OCI-M2 (cell line): ENCODE measurements around the gene ZDHHC20.

ENCODE experiments used
- DNase-seq: peaks from one replicate; lab custom pipeline; 2025; ENCODE audit not compliant: unreplicated experiment; lab: John Stamatoyannopoulos, UW

ZDHHC20 gene

GRCh38 chr13:21458813-21459701, at the start of gene ZDHHC20:
Gene ZDHHC20 (minus strand): TSS chr13:21459303. CDS start chr13:21459171, 132 bp downstream.
- DNase-seq = no peak

- DNase-seq = no peak
Observed at GRCh38 chr13:21504379-21504778, 45.3 kb upstream of the ZDHHC20 start.

- DNase-seq = no peak
Observed at GRCh38 chr13:21501686-21502085, 42.6 kb upstream of the ZDHHC20 start.

GRCh38 chr13:21486322-21486721, 27.2 kb upstream of the ZDHHC20 start:
- no peak for DNase-seq

- no peak for DNase-seq
Observed at GRCh38 chr13:21483748-21484147, 24.6 kb upstream of the ZDHHC20 start.

- no peak for DNase-seq
Observed at GRCh38 chr13:21481359-21481758, 22.3 kb upstream of the ZDHHC20 start.

- peak; percentile 19 for DNase-seq
Observed at GRCh38 chr13:21478881-21479808, 20.0 kb upstream of the ZDHHC20 start.

GRCh38 chr13:21476893-21477472, 17.9 kb upstream of the ZDHHC20 start:
- peak; percentile 36 for DNase-seq

GRCh38 chr13:21475115-21475514, 16.0 kb upstream of the ZDHHC20 start:
- DNase-seq = no peak

GRCh38 chr13:21470785-21471184, 11.7 kb upstream of the ZDHHC20 start:
- no peak for DNase-seq

- DNase-seq = no peak
Observed at GRCh38 chr13:21466527-21466926, 7.4 kb upstream of the ZDHHC20 start.

- no peak for DNase-seq
Observed at GRCh38 chr13:21465710-21466160, 6.6 kb upstream of the ZDHHC20 start.

- DNase-seq = no peak
Observed at GRCh38 chr13:21463424-21463823, 4.3 kb upstream of the ZDHHC20 start.

GRCh38 chr13:21461131-21461530, 2.0 kb upstream of the ZDHHC20 start:
- no peak for DNase-seq

GRCh38 chr13:21458451-21458812, 671 bp downstream of the ZDHHC20 start:
- DNase-seq = no peak

- no peak for DNase-seq
Observed at GRCh38 chr13:21453387-21454081, 5.6 kb downstream of the ZDHHC20 start.

GRCh38 chr13:21450936-21451335, 8.2 kb downstream of the ZDHHC20 start:
- DNase-seq = no peak

- DNase-seq = no peak
Observed at GRCh38 chr13:21446656-21447055, 12.4 kb downstream of the ZDHHC20 start.

GRCh38 chr13:21445759-21446158, 13.3 kb downstream of the ZDHHC20 start:
- no peak for DNase-seq

GRCh38 chr13:21443171-21443570, 15.9 kb downstream of the ZDHHC20 start:
- no peak for DNase-seq

GRCh38 chr13:21436582-21436981, 22.5 kb downstream of the ZDHHC20 start:
- no peak for DNase-seq
